SH-SY5Y (cell line): ENCODE data around the gene FBXL17.

Source experiments
- GATA2 ChIP-seq: IDR thresholded peaks from 2 replicates; pipeline ENCODE4 v1.6.1; 2011; ENCODE audit warnings: mild to moderate bottlenecking, low read depth, low read length
- GATA3 ChIP-seq: IDR thresholded peaks from 2 replicates; pipeline ENCODE4 v1.6.1; 2011; ENCODE audit warnings: low read depth, mild to moderate bottlenecking, low read length, moderate library complexity

- TF ChIP-seq GATA2, result no peak
- no peak for TF ChIP-seq GATA3
Measured at GRCh38 chr5:107915176-107915812, 466.6 kb downstream of the FBXL17 start.
